GM19023 (cell line): ENCODE results near the gene CELF6.
A peak's percentile ranks its signal among the peaks of the same experiment; 100 is the strongest.

Source experiments
- ATAC-seq: cut with Tn5 transposase; IDR thresholded peaks from one replicate; pipeline ENCODE4 v1.9.1; 2021; ENCODE audit warnings: mild to moderate bottlenecking, moderate library complexity; ENCODE audit not compliant: unreplicated experiment

Gene CELF6

GRCh38 chr15:72319985-72320671, at the start of gene CELF6:
Gene CELF6, minus strand, starts transcription at chr15:72320157. Its CDS starts 283 bp downstream, at chr15:72319874.
- peak; percentile 71 for ATAC-seq

GRCh38 chr15:72368899-72369298, 48.9 kb upstream of the CELF6 start:
- no peak for ATAC-seq

GRCh38 chr15:72368325-72368724, 48.4 kb upstream of the CELF6 start:
- no peak for ATAC-seq

GRCh38 chr15:72365844-72366243, 45.9 kb upstream of the CELF6 start:
- ATAC-seq: no peak

GRCh38 chr15:72361176-72361575, 41.2 kb upstream of the CELF6 start:
- ATAC-seq: no peak

- no peak for ATAC-seq
These were observed 38.8 kb upstream of the CELF6 start for GRCh38 chr15:72358650-72359171.

GRCh38 chr15:72358121-72358520, 38.2 kb upstream of the CELF6 start:
- ATAC-seq: no peak

- ATAC-seq: no peak
These were observed 34.5 kb upstream of the CELF6 start for GRCh38 chr15:72354496-72354895.

- no peak for ATAC-seq
These were observed 33.3 kb upstream of the CELF6 start for GRCh38 chr15:72353266-72353665.

- no peak for ATAC-seq
These were observed 25.8 kb upstream of the CELF6 start for GRCh38 chr15:72345806-72346205.

- ATAC-seq: no peak
These were observed 25.3 kb upstream of the CELF6 start for GRCh38 chr15:72345280-72345679.

- no peak for ATAC-seq
These were observed 24.6 kb upstream of the CELF6 start for GRCh38 chr15:72344602-72345001.

GRCh38 chr15:72342385-72342784, 22.4 kb upstream of the CELF6 start:
- ATAC-seq: no peak

- no peak for ATAC-seq
These were observed 21.4 kb upstream of the CELF6 start for GRCh38 chr15:72341361-72341760.

- no peak for ATAC-seq
These were observed 20.4 kb upstream of the CELF6 start for GRCh38 chr15:72340366-72340765.

GRCh38 chr15:72339777-72340177, 19.8 kb upstream of the CELF6 start:
- ATAC-seq: no peak

- no peak for ATAC-seq
These were observed 18.8 kb upstream of the CELF6 start for GRCh38 chr15:72338617-72339321.

GRCh38 chr15:72338148-72338547, 18.2 kb upstream of the CELF6 start:
- no peak for ATAC-seq

- no peak for ATAC-seq
These were observed 14.9 kb upstream of the CELF6 start for GRCh38 chr15:72334842-72335241.

- ATAC-seq: no peak
These were observed 11.1 kb upstream of the CELF6 start for GRCh38 chr15:72331021-72331420.

GRCh38 chr15:72323752-72324151, 3.8 kb upstream of the CELF6 start:
- no peak for ATAC-seq

GRCh38 chr15:72319360-72319984, 485 bp downstream of the CELF6 start:
- peak; percentile 26 for ATAC-seq
